ELF-1 (cell line): ENCODE results near the gene P2RX3.

ENCODE experiments used
- DNase-seq: peaks from one replicate; pipeline ENCODE4 v3.0.0-alpha.2; 2016; ENCODE audit warnings: low read depth, low spot score

P2RX3 gene

GRCh38 chr11:57370251-57370650 lies 32.1 kb downstream of the P2RX3 start:
- no peak for DNase-seq

- no peak for DNase-seq
These were observed 32.8 kb downstream of the P2RX3 start for GRCh38 chr11:57370941-57371340.

GRCh38 chr11:57373146-57373545 lies 35.0 kb downstream of the P2RX3 start:
- no peak for DNase-seq

GRCh38 chr11:57374966-57375365 lies 36.8 kb downstream of the P2RX3 start:
- DNase-seq = no peak

GRCh38 chr11:57375490-57375889 lies 37.3 kb downstream of the P2RX3 start:
- DNase-seq = no peak

- DNase-seq = no peak
These were observed 38.2 kb downstream of the P2RX3 start for GRCh38 chr11:57376095-57377090.

GRCh38 chr11:57377107-57377506 lies 39.0 kb downstream of the P2RX3 start:
- DNase-seq = no peak

GRCh38 chr11:57378186-57378585 lies 40.0 kb downstream of the P2RX3 start:
- no peak for DNase-seq

- peak; percentile 77 for DNase-seq
These were observed 41.6 kb downstream of the P2RX3 start for GRCh38 chr11:57379732-57380131.

GRCh38 chr11:57380975-57381374 lies 42.8 kb downstream of the P2RX3 start, which contains the start of gene PRG3:
TSS of gene PRG3 (minus strand) at chr11:57381150. CDS start at chr11:57380708, 442 bp downstream.
- no peak for DNase-seq

GRCh38 chr11:57386178-57386940 lies 48.2 kb downstream of the P2RX3 start:
- no peak for DNase-seq

GRCh38 chr11:57387289-57388030 lies 49.3 kb downstream of the P2RX3 start:
- no peak for DNase-seq

- no peak for DNase-seq
These were observed 52.4 kb downstream of the P2RX3 start, which contains the start of gene PRG2 for GRCh38 chr11:57390535-57390934. TSS of gene PRG2 (minus strand) at chr11:57390650. CDS start at chr11:57389944, 706 bp downstream.

- DNase-seq = no peak
These were observed 53.0 kb downstream of the P2RX3 start for GRCh38 chr11:57391111-57391510.

- no peak for DNase-seq
These were observed 53.4 kb downstream of the P2RX3 start for GRCh38 chr11:57391539-57391938.

- no peak for DNase-seq
These were observed 54.1 kb downstream of the P2RX3 start for GRCh38 chr11:57392066-57392762.

- DNase-seq = no peak
These were observed 54.6 kb downstream of the P2RX3 start for GRCh38 chr11:57392763-57393105.

- no peak for DNase-seq
These were observed 56.2 kb downstream of the P2RX3 start for GRCh38 chr11:57394203-57394965.

- DNase-seq = no peak
These were observed 57.9 kb downstream of the P2RX3 start for GRCh38 chr11:57395905-57396623.

- no peak for DNase-seq
These were observed 58.6 kb downstream of the P2RX3 start for GRCh38 chr11:57396744-57397143.
